D341Med (cell line): ENCODE results near the gene CARD9.

Experiments
- DNase-seq: peaks from one replicate; pipeline ENCODE4 v3.0.0; 2012; ENCODE audit warnings: low spot score

The CARD9 gene

DNA sequence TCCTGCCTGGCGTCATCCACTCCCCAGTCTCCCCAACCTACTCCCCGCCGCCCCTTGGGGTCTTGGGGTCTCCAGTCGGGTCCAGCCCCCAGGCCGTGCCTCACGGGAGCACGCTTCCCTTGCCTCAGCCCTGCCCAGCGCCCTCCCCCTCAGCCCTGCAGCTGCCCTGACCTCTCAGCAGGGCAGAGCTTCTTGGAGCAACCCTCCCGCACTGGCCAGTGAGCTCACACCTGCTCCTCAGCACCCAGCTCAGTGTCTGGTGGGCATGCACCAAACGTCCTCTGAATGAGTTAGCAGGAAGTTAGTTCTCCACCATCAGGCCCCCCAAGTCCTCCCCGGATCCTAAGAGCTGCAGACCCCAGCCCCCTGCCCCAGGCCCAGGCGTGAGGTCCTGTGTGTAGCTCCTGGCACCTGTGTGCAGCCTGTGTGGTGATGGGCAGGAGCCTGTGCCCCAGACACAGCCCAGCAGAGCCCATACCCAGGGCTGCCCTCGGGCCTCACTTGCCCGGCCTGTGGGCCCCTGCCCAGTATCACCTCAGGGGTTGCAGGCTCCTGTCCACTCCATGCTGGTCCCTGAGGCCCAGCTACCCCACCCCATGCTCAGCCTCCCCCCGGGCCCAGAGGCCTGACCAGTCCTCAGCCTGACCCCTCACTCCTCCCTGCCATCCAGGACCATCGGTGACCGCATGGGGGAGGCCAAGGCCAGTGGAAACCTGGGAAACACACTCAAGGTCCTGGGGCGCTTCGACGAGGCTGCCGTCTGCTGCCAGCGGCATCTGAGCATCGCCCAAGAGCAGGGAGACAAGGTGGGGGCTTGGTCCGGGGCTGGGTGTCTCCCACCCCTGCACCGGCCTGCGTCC is 37.9 kb downstream of the CARD9 start:
- DNase-seq = no peak

DNA sequence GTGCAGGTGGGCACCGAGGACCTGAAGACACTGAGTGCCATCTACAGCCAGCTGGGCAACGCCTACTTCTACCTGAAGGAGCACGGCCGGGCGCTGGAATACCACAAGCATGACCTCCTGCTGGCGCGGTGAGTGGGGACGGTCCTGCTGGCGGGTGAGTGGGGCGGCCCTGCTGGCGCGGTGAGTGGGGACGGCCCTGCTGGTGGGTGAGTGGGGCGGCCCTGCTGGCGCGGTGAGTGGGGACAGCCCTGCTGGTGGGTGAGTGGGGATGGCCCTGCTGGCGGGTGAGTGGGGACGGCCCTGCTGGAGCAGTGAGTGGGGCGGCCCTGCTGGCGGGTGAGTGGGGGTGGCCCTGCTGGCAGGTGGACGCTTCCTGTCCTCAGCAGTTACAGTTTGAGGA is 38.9 kb downstream of the CARD9 start:
- no peak for DNase-seq

DNA sequence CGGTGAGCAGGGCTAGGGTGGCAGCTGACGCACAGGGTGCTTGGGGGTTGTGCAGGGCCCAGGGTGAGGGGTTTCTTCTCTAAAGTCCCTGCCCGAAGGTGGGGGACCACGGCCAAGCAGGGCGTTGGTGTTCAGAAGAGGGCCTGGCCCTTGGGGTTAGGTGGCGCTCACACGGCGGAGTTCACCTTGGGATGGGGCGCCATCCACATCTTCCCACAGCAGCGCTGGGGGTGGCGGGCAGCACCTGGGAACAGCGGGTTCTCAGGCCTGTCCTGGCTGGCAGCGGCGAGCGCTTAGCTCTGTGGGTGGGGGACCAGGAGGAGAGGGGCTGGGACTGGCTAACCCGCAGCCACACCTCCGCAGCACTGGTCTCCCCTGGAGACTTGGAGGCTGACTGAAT is 40.0 kb downstream of the CARD9 start:
- no peak for DNase-seq

DNA sequence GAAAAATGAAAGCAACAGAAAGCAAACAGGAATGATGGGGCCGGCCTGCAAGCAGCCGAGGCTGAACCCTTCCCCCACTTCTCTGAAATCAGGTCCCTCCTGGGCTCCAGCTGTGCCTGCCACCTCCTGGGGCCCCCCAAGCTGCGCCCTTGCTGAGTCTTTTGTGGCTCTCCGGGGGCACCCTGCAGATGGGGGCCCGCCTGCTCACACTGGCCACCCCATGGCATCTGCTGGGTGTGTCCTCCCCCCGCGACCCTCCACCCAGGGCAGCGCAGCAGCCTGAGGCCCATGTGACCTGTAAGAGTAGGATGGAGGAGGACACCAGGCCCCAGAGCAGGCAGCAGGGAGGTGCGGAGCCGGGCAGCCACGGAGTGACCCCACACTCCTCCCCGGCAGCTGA is 40.4 kb downstream of the CARD9 start:
- no peak for DNase-seq

DNA sequence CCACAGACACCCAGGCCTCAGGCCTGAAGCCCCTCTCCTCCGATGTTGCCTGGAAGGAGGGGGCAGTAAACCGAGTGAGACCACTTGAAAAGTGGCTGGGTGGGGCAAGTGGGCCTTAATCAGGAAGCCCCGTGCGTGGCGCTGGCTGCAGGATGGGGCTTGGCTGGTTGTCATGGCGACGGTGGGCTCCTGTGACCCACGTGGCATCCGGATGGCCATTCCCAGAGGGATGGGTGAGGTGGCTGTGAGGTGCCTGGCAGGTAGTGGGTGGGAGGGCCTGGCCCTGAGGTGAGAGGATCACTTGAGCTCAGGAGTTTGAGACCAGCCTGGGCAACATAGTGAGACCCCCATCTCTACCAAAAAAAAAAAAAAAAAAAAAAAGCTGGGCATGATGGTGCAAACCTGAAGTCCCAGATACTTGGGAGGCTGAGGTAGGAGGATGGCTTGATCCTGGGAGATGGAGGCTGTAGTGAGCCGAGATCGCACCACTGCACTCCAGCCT is 40.9 kb downstream of the CARD9 start:
- DNase-seq = no peak

DNA sequence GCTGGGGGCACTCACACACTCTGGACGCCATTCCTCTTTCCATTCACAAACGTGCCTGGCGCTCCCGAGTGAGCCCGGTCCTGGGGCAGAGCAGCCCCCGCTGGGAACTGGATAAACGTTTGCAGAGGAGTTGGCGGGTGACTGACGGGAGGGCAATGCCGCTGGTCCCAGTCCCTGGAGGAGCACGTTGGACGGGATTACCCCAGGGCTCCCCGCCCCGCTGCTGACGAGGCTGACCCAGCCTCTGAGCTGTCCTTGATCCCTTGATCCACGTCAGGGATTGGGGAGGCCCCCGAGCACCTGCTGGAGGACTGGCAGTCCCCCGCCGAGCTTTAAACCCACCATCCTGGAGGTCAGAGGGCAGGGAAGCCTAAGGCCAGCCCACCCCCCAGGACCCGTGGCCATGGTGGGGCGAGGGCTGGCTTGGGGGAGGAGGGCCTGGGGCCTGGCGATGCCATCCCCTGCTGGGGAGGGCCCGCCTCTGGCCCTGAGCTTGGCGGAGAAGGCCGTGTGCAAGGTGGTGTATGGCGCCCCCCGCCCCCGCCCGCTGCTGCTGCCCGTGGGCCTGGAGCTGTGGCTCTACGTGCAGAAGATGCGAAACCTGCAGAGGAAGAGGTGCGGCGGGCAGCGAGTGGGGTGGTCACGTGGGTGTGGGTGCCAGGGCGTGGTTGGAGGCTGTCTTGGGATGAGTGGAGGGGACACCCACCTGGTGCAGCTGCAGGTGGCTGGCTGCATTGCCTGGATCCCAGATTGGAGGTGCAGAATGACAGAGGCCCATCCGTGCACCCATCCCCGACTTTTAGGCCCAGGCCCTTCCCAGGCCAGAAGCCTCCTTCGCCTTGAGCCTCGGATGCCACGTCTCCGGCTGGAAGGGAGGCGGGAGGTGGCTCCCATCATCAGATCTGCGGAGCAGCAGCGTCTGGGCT is 41.6 kb downstream of the CARD9 start:
- no peak for DNase-seq

DNA sequence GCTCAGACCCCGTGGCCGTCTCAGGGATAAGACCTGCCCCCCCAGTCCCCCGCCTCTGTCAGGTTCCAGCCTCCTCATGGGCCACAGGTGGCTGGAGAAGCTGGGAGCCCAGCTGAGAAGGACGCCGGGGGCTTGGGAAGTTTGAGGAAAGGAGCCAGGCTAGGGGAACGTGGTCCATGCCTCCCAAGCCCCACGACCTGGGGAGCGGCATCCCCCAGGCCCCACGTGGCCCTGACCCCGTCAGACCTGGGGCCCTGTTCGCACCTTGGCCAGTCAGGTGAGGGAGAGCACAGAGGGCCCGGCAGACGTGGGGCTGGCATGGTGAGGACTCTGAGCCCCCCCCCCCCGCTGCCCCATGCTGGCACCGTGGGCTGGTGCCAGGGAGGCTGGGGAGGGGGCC is 42.4 kb downstream of the CARD9 start:
- DNase-seq = no peak

DNA sequence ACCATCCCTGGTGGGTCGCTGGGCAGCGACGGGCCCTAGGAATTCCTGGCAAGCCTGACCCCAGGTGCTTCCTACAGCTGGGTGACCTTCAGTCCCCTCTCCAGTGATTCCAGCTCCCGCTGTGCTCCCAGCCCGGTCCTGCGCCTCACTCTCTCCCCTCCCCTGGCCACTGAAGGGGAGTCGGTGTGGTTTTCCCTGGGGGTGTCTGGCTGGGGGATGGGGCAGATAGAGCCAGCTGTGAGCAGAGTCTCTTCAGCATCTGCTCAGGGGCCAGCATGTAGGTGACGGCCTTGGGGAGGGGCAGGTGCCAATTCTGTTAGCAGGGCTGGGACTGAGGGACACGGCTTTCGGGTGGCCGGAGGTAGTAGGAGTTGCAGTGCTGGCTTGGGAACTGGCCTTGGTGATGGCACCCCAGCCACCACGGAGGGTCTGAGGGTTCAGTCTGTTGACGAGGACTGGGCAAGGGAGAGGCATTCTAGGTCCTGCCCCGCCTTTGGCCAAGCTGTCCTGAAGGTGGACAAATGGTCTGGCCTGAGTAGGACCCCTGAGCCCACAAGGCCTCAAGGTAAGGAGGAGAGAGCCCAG is 43.0 kb downstream of the CARD9 start:
- no peak for DNase-seq

DNA sequence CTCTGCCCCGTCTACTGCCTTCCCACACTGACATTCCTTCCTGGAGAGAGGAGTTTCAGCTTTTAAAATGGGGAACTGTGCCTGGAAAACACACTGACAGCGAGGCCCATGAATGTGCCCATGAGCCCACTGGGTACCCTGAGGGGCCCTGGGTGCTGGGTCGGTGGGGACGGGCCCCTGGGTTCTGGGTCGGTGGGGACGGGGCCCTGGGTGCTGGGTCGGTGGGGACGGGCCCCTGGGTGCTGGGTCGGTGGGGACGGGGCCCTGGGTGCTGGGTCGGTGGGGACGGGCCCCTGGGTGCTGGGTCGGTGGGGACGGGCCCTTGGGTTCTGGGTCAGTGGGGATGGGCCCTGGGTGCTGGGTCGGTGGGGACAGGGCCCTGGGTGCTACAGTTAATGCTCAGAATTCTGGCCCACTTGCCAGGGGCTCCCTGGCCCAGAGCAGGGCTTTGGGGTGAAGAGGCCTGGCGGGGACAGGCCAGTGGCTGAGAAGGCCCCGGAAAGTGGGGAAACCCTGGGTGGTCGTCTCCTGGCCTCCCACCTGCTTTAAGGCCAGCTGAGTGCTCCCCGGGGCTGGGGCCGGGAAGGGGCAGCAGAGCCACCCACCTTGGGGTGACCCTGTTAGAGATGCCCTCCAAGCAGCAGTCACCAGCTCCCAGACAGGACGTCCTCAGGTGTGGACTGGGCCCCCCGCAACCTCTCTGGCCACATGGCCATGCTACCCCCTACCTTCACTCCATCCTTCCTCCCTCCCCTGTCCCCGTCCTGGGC is 43.6 kb downstream of the CARD9 start:
- DNase-seq = no peak

DNA sequence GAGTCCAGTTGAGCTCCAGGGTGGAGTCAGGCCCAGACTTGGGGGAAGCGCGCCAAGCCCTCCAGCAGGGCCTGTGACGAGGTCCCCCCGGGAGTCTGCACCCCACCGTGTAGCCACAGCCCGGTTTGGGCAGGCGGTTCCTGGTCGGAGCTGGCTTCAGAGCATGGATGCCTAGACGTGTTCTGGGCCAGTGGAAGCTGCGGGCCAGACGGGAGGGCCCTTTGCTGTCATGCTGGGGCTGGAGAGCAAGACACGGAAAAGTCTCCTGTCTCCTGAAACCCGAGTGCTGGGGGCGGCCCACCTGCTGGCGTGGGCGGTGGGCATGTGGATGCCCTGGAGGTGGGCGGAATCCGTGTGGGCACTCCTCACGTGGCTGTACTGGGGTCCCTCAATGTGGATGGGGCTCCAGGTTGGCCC is 44.2 kb downstream of the CARD9 start:
- no peak for DNase-seq

DNA sequence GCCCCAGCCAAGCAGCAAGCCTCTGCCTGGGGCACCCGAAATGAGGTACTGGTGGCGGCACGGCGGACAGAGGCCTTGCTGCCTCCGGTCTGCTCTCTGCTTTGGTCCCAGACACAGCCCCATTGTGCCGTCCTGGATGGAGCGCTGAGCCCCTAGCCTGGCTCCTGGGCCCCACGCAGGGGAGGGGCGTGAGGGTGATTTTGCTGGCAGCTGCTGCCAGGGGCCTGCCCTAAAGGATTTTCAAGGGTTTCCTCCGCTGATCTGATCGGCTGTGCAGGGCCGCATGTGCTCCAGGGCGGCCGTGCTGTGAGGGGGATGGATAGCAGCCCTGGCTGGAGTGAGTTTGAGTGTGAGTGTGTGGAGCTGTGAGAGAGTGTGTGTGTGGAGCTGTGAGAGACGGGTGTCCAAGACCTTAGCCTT is 44.8 kb downstream of the CARD9 start:
- DNase-seq = peak; percentile 83

DNA sequence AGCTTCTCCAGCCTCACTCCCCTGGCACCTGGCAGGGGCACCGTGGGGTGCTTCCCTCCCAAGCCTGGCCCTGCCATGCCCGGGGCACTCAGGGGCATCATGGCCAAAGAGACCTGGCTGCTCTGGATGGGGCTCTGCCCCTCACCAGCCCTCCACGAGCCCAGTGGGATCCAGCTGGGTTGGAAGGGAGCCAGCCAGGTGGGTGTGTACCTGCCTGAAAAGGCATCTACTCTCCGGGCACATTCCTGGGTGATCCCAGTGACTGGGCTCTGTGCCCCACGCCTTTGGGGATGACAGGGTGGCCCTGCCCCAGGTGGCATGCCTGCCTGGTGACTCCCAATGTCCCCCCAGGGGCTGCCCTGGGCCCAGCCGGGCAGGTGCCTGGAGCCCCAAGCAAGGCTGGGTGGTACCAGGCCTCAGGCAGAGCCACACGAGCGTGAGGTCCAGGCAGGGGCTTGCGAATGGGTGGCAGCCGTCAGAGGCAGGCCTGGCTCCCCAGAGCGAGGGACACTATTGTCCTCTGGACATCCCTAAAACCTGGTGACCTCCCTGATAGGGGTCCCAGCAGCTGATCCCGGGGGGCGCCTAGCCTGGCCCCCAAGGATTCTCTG is 45.4 kb downstream of the CARD9 start:
- DNase-seq = no peak

DNA sequence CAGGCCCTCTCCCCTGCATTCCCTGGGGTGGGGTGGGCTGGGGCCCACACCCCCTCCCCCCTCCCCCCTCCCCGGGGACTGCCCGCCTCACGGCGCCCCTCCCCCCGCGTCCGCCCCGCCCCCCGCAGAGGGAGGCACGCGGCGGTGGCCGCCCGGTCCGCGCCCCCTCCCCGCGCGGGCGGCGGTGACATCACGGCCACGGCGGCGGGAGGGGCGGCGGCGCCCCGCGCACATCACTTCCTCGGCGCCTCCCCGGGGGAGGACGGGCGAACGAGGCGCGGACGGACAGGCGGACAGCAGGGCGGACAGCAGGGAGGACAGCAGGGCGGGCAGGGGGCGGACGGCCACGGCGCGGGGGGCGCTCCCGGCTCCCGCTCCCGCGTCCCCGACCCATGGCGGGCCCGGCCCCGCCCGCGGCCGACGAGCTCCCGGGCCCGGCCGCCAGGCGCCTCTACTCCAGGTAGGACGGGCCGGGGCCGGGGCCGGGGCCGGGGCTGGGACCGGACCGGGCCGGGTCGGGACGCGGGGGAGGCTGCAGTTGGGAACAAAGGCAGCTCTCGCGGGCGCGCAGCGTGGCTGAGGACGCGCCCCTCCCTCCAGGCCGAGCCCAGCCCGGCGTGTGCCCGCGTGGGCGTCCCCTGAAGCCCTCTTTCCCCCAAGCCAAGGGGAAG is 46.0 kb downstream of the CARD9 start, which contains the start of gene GPSM1:
GPSM1 (plus strand) TSS at position 236 of the 671 bp plus-strand sequence; CDS start at position 393, 157 bp downstream.
- peak; percentile 92 for DNase-seq

DNA sequence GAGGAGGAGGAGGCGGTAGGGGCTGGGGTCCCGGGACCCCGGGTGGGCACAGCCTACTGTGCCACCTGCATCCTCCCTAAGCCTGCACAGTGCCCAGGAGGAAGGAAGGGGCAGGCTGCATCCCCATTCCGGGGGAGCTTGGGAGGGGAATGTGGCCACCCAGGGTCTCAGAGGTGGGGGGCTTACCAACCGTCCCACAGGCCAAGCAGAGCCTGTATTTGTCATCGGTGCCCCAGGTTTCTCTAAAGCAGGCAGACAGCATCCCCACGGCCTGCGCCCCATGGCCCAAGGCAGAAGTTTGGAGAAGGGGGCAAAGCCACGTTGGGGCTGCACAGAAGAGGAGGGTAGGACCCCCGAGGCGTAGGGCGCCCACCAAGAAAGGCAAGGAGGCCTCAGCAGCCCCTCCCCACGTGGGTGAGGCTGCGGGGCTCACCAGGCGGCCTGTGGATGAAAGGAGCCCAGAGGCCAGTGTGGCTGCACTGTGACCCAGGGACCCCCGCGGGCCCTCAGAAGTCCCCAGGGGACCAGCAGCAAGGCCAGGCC is 46.6 kb downstream of the CARD9 start:
- no peak for DNase-seq

DNA sequence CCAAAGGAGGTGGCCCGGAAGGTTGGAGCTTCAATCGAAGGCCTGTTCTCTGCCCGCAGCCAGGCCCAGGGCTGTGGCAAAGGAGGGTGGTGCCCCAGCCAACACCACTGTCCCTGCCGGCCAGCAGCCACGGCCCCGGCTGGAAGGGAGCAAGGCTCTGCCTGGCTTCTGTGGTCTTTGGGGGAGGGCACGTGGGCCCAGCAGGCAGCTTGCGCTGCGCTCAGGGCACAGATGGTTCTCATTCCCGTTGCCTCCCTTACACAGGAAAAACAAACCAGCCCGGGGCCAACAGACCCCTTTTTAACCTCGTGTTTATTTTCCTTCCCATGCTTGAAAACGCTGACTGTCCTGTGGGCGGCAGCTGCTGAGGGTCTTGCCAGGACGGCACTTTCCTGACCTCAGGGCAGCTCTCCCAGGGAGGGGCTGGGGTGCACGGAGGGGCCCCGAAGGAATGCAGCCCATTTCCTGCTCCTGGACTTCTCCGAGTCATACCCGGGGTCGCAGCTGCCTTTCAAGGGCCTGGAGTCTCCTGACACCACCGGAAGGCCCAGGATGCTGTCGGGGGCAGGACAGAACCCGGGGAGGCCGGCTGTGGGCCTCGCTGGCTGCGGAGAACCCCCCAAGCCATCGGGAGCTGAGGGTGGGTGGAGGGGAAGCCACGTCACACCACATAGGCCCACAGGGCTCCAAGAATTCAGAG is 47.3 kb downstream of the CARD9 start:
- DNase-seq = no peak

DNA sequence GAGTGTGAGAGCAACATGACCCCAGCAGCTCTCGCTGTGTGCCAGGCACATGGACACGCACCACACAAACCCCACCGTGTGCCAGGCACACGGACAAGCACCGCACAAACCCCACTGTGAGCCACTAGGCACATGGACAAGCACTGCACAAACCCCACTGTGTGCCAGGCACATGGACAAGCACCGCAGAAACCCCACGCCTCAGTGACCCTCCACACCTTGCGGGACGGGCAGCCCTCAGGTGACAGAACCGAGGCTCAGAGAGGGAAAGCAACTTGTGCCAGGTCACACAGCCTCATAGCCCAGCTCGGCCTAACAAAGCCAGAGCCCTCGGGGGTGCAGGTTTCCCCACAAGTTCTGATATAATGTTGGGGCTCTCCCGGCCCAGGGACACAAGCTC is 48.1 kb downstream of the CARD9 start:
- no peak for DNase-seq

DNA sequence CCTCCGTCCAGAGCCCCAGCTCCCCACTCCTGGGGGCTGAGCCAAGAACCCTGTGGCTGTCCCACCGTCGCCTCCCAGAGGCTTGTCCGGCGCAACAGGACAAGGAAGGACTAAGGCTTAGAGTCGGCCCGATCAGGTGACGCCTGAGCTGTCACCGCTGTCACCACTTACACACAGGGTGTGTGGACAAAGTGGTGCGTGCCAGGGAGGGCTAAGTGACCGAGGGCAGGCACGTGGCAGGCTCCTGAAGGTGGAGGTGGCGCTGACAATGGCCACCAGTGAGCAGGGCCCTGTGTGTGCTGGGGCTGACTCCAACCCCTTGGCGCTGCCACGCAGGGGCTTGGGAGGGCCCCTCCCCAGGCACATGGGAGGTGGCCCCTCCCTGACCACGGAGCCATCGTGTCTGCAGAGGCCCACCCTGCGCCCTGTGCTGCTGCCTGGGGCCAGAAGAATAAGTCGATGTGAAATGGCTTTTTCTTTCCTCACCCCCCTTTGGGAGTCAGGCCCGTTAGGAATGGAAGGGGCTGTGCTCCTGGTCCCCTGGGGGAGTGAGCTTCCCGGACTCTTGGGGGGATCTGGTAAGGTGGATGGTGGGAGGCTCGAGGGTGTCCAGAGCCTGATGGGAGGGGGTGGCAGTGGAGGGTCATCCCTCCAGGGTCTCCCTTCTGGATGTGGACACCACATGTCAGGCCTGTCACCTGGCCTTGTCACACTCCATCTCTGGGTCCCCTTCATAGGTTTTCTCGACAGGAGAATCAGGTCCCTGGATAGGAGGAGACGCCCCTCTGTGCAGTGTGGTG is 48.8 kb downstream of the CARD9 start:
- no peak for DNase-seq

DNA sequence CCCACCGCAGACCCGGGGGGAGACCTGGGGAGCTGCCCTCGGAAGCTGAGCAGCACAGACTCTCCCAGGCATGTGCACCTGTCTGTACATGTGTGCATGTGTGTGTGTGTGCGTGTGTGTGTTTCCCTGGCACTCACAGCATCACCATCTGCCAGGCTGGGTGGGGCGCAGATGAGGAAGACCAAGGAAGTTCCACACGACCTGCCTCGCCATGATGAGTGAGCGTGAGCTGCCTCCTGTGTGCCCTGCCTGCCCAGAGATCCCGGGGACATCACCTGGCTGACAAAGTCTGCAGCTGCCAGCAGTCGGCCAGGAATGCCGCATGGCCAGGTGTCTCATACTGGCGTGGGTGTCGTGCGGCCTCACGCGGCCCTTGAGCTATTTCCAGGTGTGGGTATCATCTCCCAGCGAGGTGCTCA is 50.1 kb downstream of the CARD9 start:
- no peak for DNase-seq
